NCI-H1048 (cell line): ENCODE measurements around the gene CTU1.

Experiments
- DNase-seq: peaks from one replicate; lab custom pipeline; 2025; lab: John Stamatoyannopoulos, UW

Gene CTU1

DNA sequence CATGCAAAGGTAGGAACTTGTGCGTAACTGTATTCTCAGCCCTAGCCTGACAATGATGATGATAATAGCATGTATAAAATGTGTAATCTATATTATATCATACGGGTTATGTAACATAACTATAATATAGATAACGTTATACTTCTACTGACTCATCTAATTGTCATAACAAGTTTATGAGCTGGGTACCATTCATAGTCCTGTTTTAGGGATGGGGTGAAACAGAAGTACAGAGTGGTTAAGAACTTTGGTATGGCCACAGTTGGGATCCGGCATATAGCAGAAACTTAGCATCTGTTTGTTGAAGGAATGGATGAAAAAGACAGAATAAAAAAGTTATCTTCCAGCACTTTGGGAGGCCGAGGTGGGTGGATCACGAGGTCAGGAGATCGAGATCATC is 5.2 kb downstream of the CTU1 start:
- no peak for DNase-seq

DNA sequence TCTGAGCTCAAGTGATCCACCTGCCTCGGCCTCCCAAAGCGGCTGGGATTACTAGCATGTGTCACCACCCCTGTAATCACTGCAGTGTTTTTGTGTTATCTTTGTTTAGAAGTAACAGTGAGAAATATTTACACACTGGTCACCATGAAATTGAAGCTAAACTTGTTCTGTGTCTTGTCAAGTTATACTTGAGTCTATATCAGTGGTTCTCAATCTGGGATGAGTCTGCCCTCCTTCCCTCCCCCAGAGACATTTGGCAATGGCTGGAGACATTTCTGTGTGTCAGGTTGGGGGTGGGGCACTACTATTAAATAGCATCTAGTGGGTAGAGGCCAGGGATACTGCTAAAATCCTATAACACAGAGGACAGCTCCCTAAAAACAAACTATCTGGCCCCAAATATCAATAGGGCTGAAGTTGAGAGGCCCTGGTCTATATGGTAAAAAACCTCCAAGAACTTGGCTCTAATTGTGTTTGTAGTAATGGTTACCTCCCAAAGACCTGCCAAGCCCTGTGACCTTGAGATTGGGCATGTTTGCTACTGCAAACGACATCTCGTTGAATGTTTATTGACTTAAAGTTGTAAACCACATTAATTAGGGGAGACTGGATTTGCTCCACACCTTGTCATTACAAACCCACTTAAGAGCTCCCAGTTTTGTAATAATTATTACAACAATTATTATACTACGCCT is 6.9 kb downstream of the CTU1 start:
- DNase-seq, result no peak

DNA sequence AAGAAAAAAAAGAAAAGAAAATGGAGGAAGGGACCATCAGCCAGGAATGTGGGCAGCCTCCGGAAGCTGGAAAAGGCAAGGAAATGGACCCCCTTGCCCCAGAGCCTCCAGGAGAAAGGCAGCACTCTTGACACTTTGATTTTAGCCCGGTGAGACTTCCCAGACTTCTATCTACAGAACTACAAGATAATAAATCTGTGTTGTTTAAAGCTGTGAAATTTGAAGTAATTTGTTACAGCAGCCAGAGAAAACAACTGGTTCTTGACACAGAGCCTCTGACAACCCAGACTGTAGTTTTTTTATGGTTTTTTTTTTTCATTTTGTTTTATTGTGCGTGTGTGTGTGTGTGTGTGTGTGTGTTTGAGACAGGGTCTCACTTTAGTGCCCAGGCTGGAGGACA is 7.6 kb downstream of the CTU1 start:
- no peak for DNase-seq

DNA sequence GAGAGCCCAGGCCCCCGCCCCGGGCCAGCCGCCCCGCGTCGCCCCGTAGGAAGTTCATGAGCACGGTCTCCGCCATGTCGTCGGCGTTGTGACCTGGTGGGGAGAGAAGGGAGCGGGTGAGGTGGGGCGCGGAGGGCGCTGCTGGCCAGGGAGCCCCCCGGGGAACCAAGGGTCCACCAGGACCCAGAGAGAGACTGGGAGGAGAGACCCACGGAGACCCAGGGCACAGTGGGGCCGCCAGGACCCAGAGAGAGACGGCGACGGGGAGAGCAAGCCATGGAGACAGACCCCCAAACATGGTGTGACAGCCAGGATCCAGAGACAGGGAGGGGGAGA is 9.2 kb downstream of the CTU1 start:
- no peak for DNase-seq

GRCh38 chr19:51098365-51099046 is 9.7 kb downstream of the CTU1 start:
- no peak for DNase-seq

DNA sequence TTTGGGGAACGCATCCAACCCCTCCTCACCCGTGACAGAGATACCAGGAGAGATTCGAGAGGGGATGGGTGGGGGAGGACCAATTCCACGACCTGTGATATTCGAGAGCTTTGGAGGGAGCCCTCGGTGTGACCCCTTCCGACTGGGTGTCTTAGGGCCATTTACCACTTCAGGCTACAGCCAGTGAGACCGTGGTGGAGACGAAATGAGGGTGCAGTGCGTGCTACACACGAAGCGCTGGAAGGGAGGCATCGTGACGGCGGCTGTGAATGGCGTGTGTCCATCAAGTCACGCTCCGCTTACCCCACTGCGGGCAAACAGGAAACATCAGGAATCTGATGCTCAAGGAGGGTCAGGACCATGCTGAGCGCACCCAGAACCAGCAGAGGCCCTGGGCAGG is 10.4 kb downstream of the CTU1 start:
- DNase-seq, result no peak

- DNase-seq, result no peak
These were observed 11.0 kb downstream of the CTU1 start for GRCh38 chr19:51097166-51097738.

DNA sequence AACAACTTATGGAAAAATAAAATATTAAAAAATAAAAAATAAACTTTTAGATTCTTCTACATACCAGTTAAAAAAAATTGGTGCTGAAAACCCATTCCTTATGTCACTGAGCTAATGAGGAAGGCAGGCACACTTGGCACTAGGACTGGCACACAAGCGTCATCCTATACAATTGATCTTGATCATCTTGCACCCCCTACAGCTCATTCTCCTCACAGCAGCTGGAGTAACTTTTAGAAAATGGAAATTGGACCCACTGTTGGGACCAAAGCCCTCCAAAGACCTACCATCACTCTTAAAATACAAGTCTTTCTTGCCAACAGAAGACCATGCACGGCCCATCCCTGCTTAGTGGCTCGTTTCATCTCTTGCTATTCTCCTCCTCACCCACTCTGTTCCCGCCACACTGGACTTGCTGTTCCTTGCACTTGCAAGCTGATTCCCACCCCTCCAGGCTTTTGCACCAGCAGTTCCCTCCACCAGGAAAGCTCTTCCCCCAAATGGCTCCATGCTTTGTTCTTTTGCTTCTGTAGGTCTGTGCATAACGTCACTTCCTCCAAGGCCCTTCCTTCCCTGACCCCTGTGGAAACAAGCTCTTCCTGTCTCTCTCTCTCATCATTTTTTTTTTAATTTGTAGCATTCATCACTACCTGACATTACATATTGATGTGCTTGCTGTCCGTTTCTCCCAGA is 11.6 kb downstream of the CTU1 start:
- DNase-seq, result no peak

DNA sequence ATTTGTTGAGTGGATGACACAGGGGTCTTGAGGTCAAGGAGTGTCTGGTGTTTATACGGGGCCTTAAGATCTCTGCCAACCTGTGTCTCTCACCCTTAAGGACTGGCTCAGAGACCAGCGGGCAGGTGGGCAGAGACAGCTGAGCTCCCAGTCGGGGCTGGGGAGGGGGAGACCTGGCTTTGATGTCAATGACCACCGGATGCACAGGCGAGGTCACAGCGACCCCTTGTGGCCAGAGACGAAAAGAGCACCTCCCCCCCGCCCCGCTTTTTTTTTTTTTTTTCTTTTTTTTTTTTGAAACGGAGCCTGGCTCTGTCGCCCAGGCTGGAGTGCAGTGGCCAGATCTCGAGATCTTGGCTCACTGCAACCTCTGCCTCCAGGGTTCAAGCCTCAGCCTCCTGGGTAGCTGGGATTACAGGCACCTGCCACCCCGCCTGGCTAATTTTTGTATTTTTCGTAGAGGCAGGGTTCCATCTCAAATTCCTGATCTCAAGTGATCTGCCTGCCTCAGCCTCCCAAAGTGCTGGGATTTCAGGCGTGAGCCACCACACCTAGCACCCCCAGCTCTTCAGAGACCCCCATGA is 13.4 kb downstream of the CTU1 start:
- DNase-seq, result no peak

DNA sequence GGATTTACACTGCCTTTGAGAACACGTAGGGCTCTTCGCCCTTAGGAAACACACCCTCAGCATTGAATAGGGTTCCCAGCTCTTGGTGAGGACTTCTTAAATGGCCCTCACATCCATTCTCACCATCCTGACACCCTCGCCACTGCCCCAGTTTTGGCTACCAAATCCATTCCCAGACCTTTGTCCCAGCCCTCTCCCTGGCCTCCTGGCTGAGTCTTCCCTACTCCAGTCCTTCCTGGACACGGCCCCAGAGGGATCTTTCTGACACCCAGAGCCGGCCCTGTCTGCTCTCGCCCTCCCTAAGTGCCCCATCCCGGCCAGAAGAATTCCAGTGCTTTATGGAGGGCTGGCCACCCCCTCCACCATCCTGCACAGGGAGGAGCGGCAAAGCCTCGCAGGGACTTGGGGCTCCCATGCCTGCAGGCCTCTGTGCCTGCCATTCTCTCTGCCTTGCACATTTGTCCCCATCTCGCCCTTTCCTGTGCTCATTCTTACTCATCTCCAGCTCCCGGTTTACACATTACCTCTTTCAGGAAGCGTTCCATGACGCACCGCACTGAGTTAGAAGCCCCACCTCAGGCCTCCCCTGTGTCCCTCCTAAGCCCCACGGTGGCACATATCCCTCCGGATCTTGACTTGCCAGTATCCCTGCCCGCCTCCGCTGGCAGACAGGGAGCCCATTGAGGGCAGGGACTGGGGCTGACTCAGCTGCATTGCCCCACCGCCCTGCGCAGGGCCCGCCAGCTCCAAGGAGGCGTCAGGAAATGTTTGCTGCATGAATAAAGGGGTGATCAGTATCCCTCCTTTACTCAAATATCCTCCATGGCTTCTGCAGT is 14.5 kb downstream of the CTU1 start:
- DNase-seq, result no peak

- no peak for DNase-seq
These were observed 15.1 kb downstream of the CTU1 start for GRCh38 chr19:51093101-51093500.

DNA sequence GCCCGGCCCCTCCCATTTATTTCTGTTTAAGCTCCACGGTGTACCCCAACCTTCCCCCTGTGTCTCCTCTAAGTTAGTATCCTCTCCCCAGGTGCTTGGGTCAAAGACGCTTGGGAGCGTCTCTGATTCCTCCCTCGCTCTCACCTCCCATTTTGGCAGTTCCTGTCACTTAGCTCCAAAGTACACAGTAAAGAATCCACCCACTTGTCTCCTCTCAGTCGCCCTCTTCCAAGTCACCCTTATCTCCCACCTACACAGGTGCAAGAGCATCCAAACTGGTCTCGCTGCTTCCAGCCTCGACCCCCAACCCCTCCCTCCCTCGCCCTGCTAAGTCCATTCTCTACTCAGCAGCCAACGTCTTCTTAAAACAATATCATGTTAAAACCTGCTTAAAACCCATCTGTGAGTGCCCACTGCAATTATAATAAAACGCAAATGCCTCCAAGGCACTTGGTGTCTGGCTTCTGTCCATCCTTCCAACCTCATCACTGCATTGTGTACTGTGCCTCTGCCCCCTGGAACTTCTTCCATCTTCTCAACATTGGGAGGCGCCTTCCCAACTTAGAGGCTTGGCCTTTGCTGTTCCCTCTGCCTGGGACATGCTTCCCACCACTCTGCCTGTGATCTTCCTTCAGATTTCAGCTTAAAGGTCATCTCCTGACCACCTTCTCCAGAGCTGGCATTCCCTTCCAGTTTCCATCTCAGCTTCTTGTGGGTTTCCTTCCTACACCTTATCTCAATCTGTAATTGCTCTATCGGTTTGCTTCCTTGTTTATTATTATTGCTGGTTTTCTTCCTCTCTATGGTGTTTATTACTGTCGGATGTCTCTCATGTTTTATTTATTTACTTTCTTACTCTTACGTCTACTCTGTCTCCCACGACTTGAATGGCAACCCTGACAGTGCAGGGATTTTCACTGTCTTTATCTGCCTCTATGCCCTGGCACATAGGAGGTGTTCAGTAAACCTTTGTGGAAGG is 16.0 kb downstream of the CTU1 start:
- DNase-seq, result no peak

- DNase-seq, result no peak
These were observed 17.1 kb downstream of the CTU1 start for GRCh38 chr19:51091126-51091525.

DNA sequence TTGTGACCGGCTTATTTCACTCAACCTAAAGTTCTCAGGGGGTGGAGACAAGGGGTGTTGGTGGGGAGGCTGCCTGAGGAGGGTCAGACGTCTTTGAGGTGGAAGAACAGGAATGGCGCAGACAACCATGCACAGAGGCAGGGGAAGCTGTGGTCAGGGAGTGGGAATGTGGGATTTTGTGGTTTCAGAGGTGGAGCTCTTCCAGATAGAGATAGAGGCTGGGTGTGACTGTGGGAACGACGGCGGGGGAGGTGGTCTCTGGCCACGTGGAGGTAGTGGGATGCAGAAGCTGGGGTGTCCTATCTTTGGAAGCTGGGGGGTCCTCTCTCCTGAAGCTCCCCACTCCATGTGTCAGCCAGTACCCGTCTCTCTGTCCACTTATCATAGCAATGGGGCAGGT is 17.7 kb downstream of the CTU1 start:
- DNase-seq, result no peak

- no peak for DNase-seq
These were observed 18.4 kb downstream of the CTU1 start for GRCh38 chr19:51089786-51090185.

DNA sequence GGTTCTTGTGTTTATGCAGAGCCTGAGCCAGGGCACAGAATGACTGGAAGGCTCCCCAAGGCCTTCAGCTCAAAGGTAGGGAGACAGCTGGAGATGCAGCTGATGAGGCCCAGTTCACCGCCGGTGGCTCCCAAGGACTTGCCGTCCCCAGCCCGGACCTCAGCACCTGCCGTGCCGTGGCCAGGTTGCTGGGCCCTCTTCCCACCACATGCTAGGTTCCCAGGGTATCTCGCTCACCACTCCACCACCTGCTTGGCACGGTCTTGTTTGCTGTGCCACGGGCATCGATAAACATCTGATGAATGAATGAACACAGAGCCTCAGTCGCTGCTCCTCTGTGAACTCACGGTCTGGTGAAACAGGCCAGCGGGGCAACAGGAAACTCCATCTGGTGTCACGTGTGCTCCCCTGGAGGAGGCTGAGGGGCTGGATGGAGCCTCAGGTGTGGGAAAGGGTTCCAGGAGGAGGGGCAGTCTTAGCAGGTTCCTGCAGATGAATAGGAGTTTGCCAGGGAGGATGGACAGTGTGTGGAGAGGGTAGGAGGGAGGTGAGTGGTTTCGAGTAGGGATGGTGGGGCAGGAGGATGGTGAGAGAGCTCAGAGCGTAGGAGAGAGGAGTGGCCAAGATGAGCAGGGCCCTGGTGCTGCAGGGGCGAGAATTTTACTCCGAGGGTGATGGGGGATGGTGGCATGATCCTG is 21.9 kb downstream of the CTU1 start:
- DNase-seq, result no peak

GRCh38 chr19:51084505-51084904 is 23.7 kb downstream of the CTU1 start:
- no peak for DNase-seq

DNA sequence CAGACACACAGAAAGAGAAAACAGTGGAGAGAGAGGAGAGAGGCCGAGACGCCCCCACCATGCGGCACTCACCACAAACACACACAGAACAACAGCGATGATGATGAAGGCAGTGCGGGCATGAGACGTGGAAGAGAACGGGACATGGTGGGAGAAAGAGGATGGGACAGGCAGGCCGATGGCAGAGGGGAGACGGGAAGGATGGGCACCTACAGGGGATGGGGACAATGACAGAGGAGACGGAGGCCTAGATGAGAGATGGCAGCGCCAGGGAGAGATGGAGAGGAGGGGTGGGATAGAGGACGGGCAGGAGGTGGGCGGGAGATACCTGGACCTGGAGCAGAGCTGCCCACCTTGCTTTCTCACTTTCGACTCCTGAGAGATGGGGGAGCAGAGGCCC is 24.4 kb downstream of the CTU1 start:
- DNase-seq, result no peak

DNA sequence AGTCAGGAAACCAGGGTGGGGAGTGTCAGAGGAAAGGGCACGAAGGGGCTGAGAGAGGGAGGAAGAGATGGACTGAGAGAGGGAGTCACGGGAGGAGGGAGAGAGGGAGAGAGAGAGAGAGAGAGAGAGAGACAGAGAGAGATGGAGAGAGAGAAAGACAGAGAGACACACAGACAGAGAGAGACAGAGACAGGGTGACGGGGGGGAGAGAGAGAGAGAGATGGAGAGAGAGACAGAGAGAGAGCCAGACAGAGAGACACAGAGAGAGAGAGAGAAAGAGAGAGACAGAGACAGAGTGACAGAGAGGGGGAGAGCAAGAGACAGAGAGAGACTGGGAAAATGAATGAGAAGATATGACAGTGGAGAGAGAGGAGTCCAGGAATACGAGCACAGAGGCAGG is 25.0 kb downstream of the CTU1 start:
- no peak for DNase-seq

DNA sequence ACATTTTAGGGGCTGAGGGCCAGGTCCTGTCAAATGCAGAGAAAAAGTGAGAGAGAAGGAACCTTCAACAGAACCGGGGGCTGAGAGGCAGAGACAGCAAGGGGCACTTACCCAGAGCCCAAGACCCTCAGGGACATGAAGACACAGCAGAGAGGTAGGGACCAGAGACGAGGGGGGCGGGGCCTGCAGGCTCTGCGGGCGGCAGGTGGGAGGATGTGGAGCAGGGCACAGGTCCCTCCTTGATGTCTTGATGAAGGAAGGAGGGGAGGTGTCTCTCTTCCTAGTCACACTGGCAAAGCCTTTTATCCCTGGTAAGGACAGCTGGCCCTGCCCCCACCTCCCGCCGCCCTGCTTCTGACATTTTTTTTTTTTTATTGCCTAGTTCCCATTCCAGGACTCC is 25.6 kb downstream of the CTU1 start, which contains the start of gene KLK14:
Gene KLK14 (minus strand): TSS at position 277 of the 400 bp plus-strand sequence. CDS start 273 bp downstream, at position 4.
- no peak for DNase-seq
